Stimulated activated CD8-positive, alpha-beta memory T cell treated with anti-CD3 and anti-CD28 coated beads, Interleukin-2, amount 100 ng/mL, for 48 hours (primary cell): ENCODE results near the gene DTL.
"Not testable (repeated sequence)": the region's sequence is repeated elsewhere in the genome, so short reads cannot be mapped to it uniquely, and the experiment has no call there.

Experiments
- DNase-seq, 2 donors: peaks; one replicate each; pipeline ENCODE4 v3.0.0-alpha.2; 2020; ENCODE audit warnings: low read depth in 2 of 2

The DTL gene

GRCh38 chr1:212035123-212035834 lies at the start of gene DTL, which contains the start of gene INTS7:
Gene DTL (plus strand): TSS chr1:212035748. CDS start chr1:212035891, 143 bp downstream.
Gene INTS7 (minus strand): TSS chr1:212035557. CDS start chr1:212035437, 120 bp downstream.
- DNase-seq = peak; percentile 95 to 96

- DNase-seq = no peak
Observed at GRCh38 chr1:211986628-211987254, 48.8 kb upstream of the DTL start.

GRCh38 chr1:211991695-211992094 lies 43.9 kb upstream of the DTL start:
- DNase-seq = no peak

- DNase-seq = not testable (repeated sequence)
Observed at GRCh38 chr1:211997426-211997825, 38.1 kb upstream of the DTL start.

GRCh38 chr1:212002536-212002935 lies 33.0 kb upstream of the DTL start:
- DNase-seq = no peak

GRCh38 chr1:212004895-212005608 lies 30.5 kb upstream of the DTL start:
- DNase-seq = no peak

- DNase-seq = no peak
Observed at GRCh38 chr1:212007178-212007577, 28.4 kb upstream of the DTL start.

GRCh38 chr1:212007886-212008285 lies 27.7 kb upstream of the DTL start:
- no peak for DNase-seq

GRCh38 chr1:212009561-212009960 lies 26.0 kb upstream of the DTL start:
- no peak for DNase-seq

GRCh38 chr1:212010004-212010403 lies 25.5 kb upstream of the DTL start:
- DNase-seq = no peak

- peak; percentile 18 to 33 for DNase-seq
Observed at GRCh38 chr1:212012034-212012740, 23.4 kb upstream of the DTL start.

- no peak for DNase-seq
Observed at GRCh38 chr1:212013672-212014071, 21.9 kb upstream of the DTL start.

GRCh38 chr1:212020975-212021374 lies 14.6 kb upstream of the DTL start:
- no peak for DNase-seq

GRCh38 chr1:212021563-212021962 lies 14.0 kb upstream of the DTL start:
- DNase-seq = no peak

- not testable (repeated sequence) for DNase-seq
Observed at GRCh38 chr1:212022908-212023307, 12.6 kb upstream of the DTL start.

- DNase-seq = no peak
Observed at GRCh38 chr1:212024469-212025149, 10.9 kb upstream of the DTL start.

GRCh38 chr1:212027727-212028126 lies 7.8 kb upstream of the DTL start:
- not testable (repeated sequence) for DNase-seq

GRCh38 chr1:212030936-212031528 lies 4.5 kb upstream of the DTL start:
- DNase-seq = no peak

- no peak for DNase-seq
Observed at GRCh38 chr1:212034516-212035122, 929 bp upstream of the DTL start.

GRCh38 chr1:212035835-212036605 lies 472 bp downstream of the DTL start:
- DNase-seq = peak in 1 of 2 donors; percentile 14
